IMR-90 (cell line): ENCODE results near the gene SFPQ. TPM values are rescaled to one million over a fixed set of nuclear protein-coding genes. Genes with fewer than 3 reads are reported as not detected.

Source experiments
- ATAC-seq: fragments of 200-7000 bp; cut with Tn5 transposase; 2 replicates; pipeline ENCODE4 v1.9.1; 2020; ENCODE audit warnings: low read depth, mild to moderate bottlenecking, moderate library complexity
- BruUV-seq: library from RNA; stranded (reverse); fragments of 400-500 nt; replicated peaks from 2 replicates; lab custom pipeline; 2021; lab: Mats Ljungman, UMichigan
- CTCF ChIA-PET: fragments of 300-600 bp; formaldehyde crosslinking; extraction: SDS; loops from one replicate; lab custom pipeline; 2021; ENCODE audit warnings: antibody characterized with exemption; lab: Yijun Ruan, JAX
- POLR2A ChIA-PET: fragments of 300-600 bp; sonication (Branson Sonifier 250); formaldehyde crosslinking; loops from one replicate; lab custom pipeline; 2022; ENCODE audit warnings: antibody characterized with exemption; ENCODE audit not compliant: unreplicated experiment; lab: Charles Lee
- DNase-seq: peaks from one replicate; pipeline ENCODE4 v3.0.0; 2013
- H2AFZ ChIP-seq: replicated peaks from 2 replicates; pipeline ENCODE3; 2013; ENCODE audit warnings: low read length, mild to moderate bottlenecking; ENCODE audit not compliant: poor library complexity
- H2AK5ac ChIP-seq: 2 replicates; pipeline ENCODE4 v1.6.1; 2013; ENCODE audit warnings: low read depth, low read length, inconsistent platforms
- H2AK9ac ChIP-seq: replicated peaks from 2 replicates; pipeline ENCODE3; 2013; ENCODE audit warnings: mild to moderate bottlenecking, low read depth, low read length, moderate library complexity; ENCODE audit not compliant: poor library complexity
- H2BK120ac ChIP-seq: 2 replicates; pipeline ENCODE4 v1.6.1; 2013; ENCODE audit warnings: low read depth, low read length, inconsistent platforms
- H2BK15ac ChIP-seq: 3 replicates; pipeline ENCODE4 v1.6.1; 2013; ENCODE audit warnings: low read depth, low read length, inconsistent platforms
- H2BK20ac ChIP-seq: 2 replicates; pipeline ENCODE4 v1.6.1; 2013; ENCODE audit warnings: low read depth, mild to moderate bottlenecking, inconsistent platforms, low read length, moderate library complexity
- H2BK5ac ChIP-seq: 2 replicates; pipeline ENCODE4 v1.6.1; 2013; ENCODE audit warnings: mild to moderate bottlenecking, low read depth, low read length, inconsistent platforms; ENCODE audit not compliant: poor library complexity, severe bottlenecking
- H3K14ac ChIP-seq: replicated peaks from 2 replicates; pipeline ENCODE4 v1.6.1; 2013; ENCODE audit warnings: low read depth, low read length, inconsistent platforms
- H3K18ac ChIP-seq: 2 replicates; pipeline ENCODE4 v1.6.1; 2013; ENCODE audit warnings: low read depth, low read length, control low read depth
- H3K23ac ChIP-seq: 2 replicates; pipeline ENCODE4 v1.6.1; 2013; ENCODE audit warnings: low read depth, low read length, inconsistent platforms
- H3K27ac ChIP-seq: 2 replicates; pipeline ENCODE4 v1.5.1; 2013; ENCODE audit warnings: mild to moderate bottlenecking, control low read depth, low read length; ENCODE audit not compliant: insufficient read depth
- H3K27me3 ChIP-seq: 2 replicates; pipeline ENCODE4 v1.6.1; 2013; ENCODE audit warnings: low read length; ENCODE audit not compliant: control insufficient read depth, insufficient read depth
- H3K36me3 ChIP-seq: 2 replicates; pipeline ENCODE4 v1.6.1; 2013; ENCODE audit warnings: low read length, mixed read lengths; ENCODE audit not compliant: control insufficient read depth, insufficient read depth
- H3K4ac ChIP-seq: 2 replicates; pipeline ENCODE4 v1.6.1; 2013; ENCODE audit warnings: low read depth, low read length, inconsistent platforms
- H3K4me1 ChIP-seq: 2 replicates; pipeline ENCODE4 v1.6.1; 2013; ENCODE audit warnings: low read length, mixed read lengths; ENCODE audit not compliant: control insufficient read depth, insufficient read depth
- H3K4me2 ChIP-seq: 2 replicates; pipeline ENCODE4 v1.6.1; 2013; ENCODE audit warnings: low read depth, mild to moderate bottlenecking, control low read depth, low read length, moderate library complexity
- H3K4me3 ChIP-seq: 2 replicates; pipeline ENCODE4 v1.5.1; 2013; ENCODE audit warnings: low read depth, mild to moderate bottlenecking, control low read depth, low read length, moderate library complexity; ENCODE audit not compliant: insufficient read depth
- H3K56ac ChIP-seq: 2 replicates; pipeline ENCODE4 v1.6.1; 2013; ENCODE audit warnings: low read length, inconsistent platforms; ENCODE audit not compliant: insufficient read depth; ENCODE audit errors: extremely low read depth
- H3K79me1 ChIP-seq, 2 experiments: 2 replicates each; pipeline ENCODE4 v1.6.1; 2013; ENCODE audit warnings: low read length in 2 of 2, inconsistent platforms in 1 of 2, low read depth in 1 of 2
- H3K9ac ChIP-seq: 2 replicates; pipeline ENCODE4 v1.6.1; 2013; ENCODE audit warnings: low read depth, low read length, control low read depth
- H3K9me1 ChIP-seq: 2 replicates; pipeline ENCODE4 v1.6.1; 2013; ENCODE audit warnings: low read length, inconsistent platforms; ENCODE audit not compliant: insufficient read depth
- H3K9me3 ChIP-seq: 2 replicates; pipeline ENCODE4 v1.6.1; 2013; ENCODE audit warnings: low read length; ENCODE audit not compliant: control insufficient read depth, insufficient read depth
- H4K20me1 ChIP-seq: 2 replicates; pipeline ENCODE4 v1.6.1; 2013; ENCODE audit warnings: low read length, inconsistent platforms; ENCODE audit not compliant: insufficient read depth
- H4K5ac ChIP-seq: 2 replicates; pipeline ENCODE4 v1.6.1; 2013; ENCODE audit warnings: mild to moderate bottlenecking, low read depth, low read length, control low read depth
- H4K8ac ChIP-seq, 2 experiments: 2 replicates each; pipeline ENCODE4 v1.6.1; 2013; ENCODE audit warnings: low read depth in 2 of 2, low read length in 2 of 2, control low read depth in 1 of 2, inconsistent platforms in 1 of 2
- H4K91ac ChIP-seq: 2 replicates; pipeline ENCODE4 v1.6.1; 2013; ENCODE audit warnings: low read depth, low read length, inconsistent platforms; ENCODE audit not compliant: insufficient read depth
- CTCF ChIP-seq: conservative IDR thresholded peaks from 2 replicates; pipeline ENCODE4 v1.5.1; 2012; ENCODE audit warnings: mild to moderate bottlenecking, low read depth, low read length, improper control_type of control experiment
- MAFK ChIP-seq: IDR thresholded peaks from 2 replicates; pipeline ENCODE4 v1.6.1; 2012; ENCODE audit warnings: low read depth, low read length, improper control_type of control experiment
- MXI1 ChIP-seq: IDR thresholded peaks from 2 replicates; pipeline ENCODE4 v1.6.1; 2012; ENCODE audit warnings: low read depth, mild to moderate bottlenecking, low read length, moderate library complexity, borderline replicate concordance
- WGBS, 2 experiments: methylation state at CpG; one replicate each; pipeline versions ENCODE4 v1.1.5 to v1.1.7; 2013; ENCODE audit warnings: missing lambda C conversion rate in 2 of 2; ENCODE audit not compliant: insufficient read length in 1 of 2; ENCODE audit errors: extremely low coverage in 2 of 2; 5-methylcytosine and 5-hydroxymethylcytosine counted together
- dilution Hi-C: fragments of 300-500 bp; cut with HindIII; formaldehyde crosslinking; loops from one replicate; pipeline ENCODE4 v1.14.3; 2018; ENCODE audit warnings: low sequenced_read_pairs; ENCODE audit not compliant: unreplicated experiment
- in situ Hi-C: fragments of 300-500 bp; cut with MboI; formaldehyde crosslinking; loops from 3 replicates; pipeline ENCODE4 v1.14.3; 2019; ENCODE audit warnings: low sequenced_read_pairs, inconsistent platforms, mixed read lengths
- intact Hi-C: fragments of 100-400 bp; cut with micrococcal nuclease; formaldehyde crosslinking; loops from 2 replicates; pipeline ENCODE4 v1.10.0; 2022
- polyA plus RNA-seq, 3 experiments: library from polyadenylated mRNA; depleted of rRNA; stranded (reverse); fragments of >200 nt; gene quantifications; 2 replicates each; pipeline ENCODE4 v1.2.3, GENCODE V29; 2012; ENCODE audit warnings: low replicate concordance in 1 of 3
- total RNA-seq: library from RNA; depleted of rRNA; stranded (reverse); fragments of >200 nt; gene quantifications from 2 replicates; pipeline ENCODE4 v1.2.3, GENCODE V29; 2012

SFPQ gene
- total and polyA plus RNA-seq, 2 of the 4 experiments (the other 2 are of a cell fraction) = 53.9 to 121 TPM

GRCh38 chr1:35191429-35192055 is 1.4 kb downstream of the SFPQ start (continued):
- TF ChIP-seq CTCF = no peak

- Histone ChIP-seq H3K14ac (peak overlapping the region; percentile 38; the same call in 1 of the 2 replicates), H3K79me1 (peaks cover 10 to 35% of the 10 kb centered on the region in 2 experiments), H3K56ac (no peak overlapping the region; the same call in 1 of the 2 replicates), H3K9ac (peak overlapping the region; percentile 38), H2AFZ (no peak overlapping the region), H3K4me3 (peak overlapping the region; percentile 74), H2BK5ac (no peak overlapping the region), H2AK5ac (no peak overlapping the region), H4K8ac (no peak overlapping the region), H3K36me3 (peaks cover 51% of the 10 kb centered on the region), H4K20me1 (peaks cover 61% of the 10 kb centered on the region), H3K23ac (peak overlapping the region; percentile 33), H2BK120ac (no peak overlapping the region), H3K4ac (no peak overlapping the region), H4K5ac (no peak overlapping the region), H3K9me3 (no peaks in the 10 kb centered on the region), H2AK9ac (no peak overlapping the region), H3K27ac (no peak overlapping the region), H3K18ac (no peak overlapping the region), H2BK15ac (no peak overlapping the region), H4K91ac (no peak overlapping the region), H3K9me1 (peaks cover 2% of the 10 kb centered on the region; the same call in 1 of the 2 replicates), H3K4me2 (peak overlapping the region; percentile 90), H2BK20ac (no peak overlapping the region), H3K4me1 (peaks cover 5% of the 10 kb centered on the region), H3K27me3 (no peaks in the 10 kb centered on the region)
- no TSS peak for BruUV-seq
- ChIA-PET CTCF (interaction anchor here (1.0 to 1.3 kb wide), 3 partner anchors 8 to 12 kb away, joined by 3 to 5 read pairs (median 3); no protein-coding TSS in a partner anchor), POLR2A (interaction anchor here (0.6 kb wide), 1 partner anchor 146 kb away, joined by 5 read pairs; no protein-coding TSS in a partner anchor)
- no peak for ATAC-seq
- DNase-seq = no peak
- intact Hi-C loops (no loop called here), in situ Hi-C loops (loop anchor here (10.0 kb wide), 2 partner anchors 104 to 374 kb away; no protein-coding TSS in a partner anchor), dilution Hi-C loops (no loop called here)
- TF ChIP-seq MAFK = no peak
- no peak for TF ChIP-seq CTCF
- 0 out of 2 replicates have a peak, but pooled peaks have one; percentile 51 for TF ChIP-seq MXI1
- 0% methylated on average over 3 of the region's 6 CpGs; no CpG with 5 or more reads in 1 of the 2 experiments for WGBS, 2 experiments
These were observed 2.2 kb downstream of the SFPQ start for GRCh38 chr1:35190784-35191183.
